Fibroblast of lung (primary cell): ENCODE results near the gene ARPC2. TPM values are rescaled to one million over a fixed set of nuclear protein-coding genes. Genes with fewer than 3 reads are reported as not detected.
"Not testable (repeated sequence)": the region's sequence is repeated elsewhere in the genome, so short reads cannot be mapped to it uniquely, and the experiment has no call there.

Experiments
- DNase-seq, 2 donors: peaks; one replicate each; pipeline versions ENCODE4 v3.0.0 to v3.0.0-alpha.2; 2010; ENCODE audit warnings: low read depth in 2 of 2
- H2AFZ ChIP-seq: 2 replicates; pipeline ENCODE4 v1.5.1; 2012; ENCODE audit warnings: low read length, control low read depth, inconsistent platforms
- H3K27ac ChIP-seq: 2 replicates; pipeline ENCODE4 v1.5.1; 2011; ENCODE audit warnings: low read length, control low read depth; ENCODE audit not compliant: insufficient read depth
- H3K27me3 ChIP-seq: 2 replicates; pipeline ENCODE4 v1.5.1; 2011; ENCODE audit warnings: mild to moderate bottlenecking, low read length; ENCODE audit not compliant: control insufficient read depth, insufficient read depth
- H3K36me3 ChIP-seq: 2 replicates; pipeline ENCODE4 v1.5.1; 2011; ENCODE audit warnings: low read length; ENCODE audit not compliant: control insufficient read depth, insufficient read depth
- H3K4me1 ChIP-seq: 2 replicates; pipeline ENCODE4 v1.5.1; 2011; ENCODE audit warnings: low read length; ENCODE audit not compliant: control insufficient read depth, insufficient read depth; ENCODE audit errors: extremely low read depth
- H3K4me2 ChIP-seq: 2 replicates; pipeline ENCODE4 v1.5.1; 2011; ENCODE audit warnings: low read length, control low read depth; ENCODE audit not compliant: insufficient read depth; ENCODE audit errors: extremely low read depth
- H3K4me3 ChIP-seq, 4 experiments: fragments of 200-600 bp in 1 of 4; sonication (generic) in 1 of 4; replicated peaks in 1 of 4; 2 replicates each; pipeline ENCODE4 v1.5.1; 2011 to 2016; ENCODE audit warnings: low read length in 4 of 4, low read depth in 3 of 4, mild to moderate bottlenecking in 3 of 4, control low read depth in 2 of 4, inconsistent platforms in 1 of 4, mixed read lengths in 1 of 4; ENCODE audit not compliant: insufficient read depth in 1 of 4; ENCODE audit errors: control extremely low read depth in 1 of 4
- H3K79me2 ChIP-seq: 2 replicates; pipeline ENCODE4 v1.5.1; 2012; ENCODE audit warnings: mild to moderate bottlenecking, low read length, inconsistent platforms; ENCODE audit not compliant: control insufficient read depth, insufficient read depth
- H3K9ac ChIP-seq: 2 replicates; pipeline ENCODE4 v1.5.1; 2011; ENCODE audit warnings: mild to moderate bottlenecking, low read length, control low read depth; ENCODE audit not compliant: insufficient read depth
- H3K9me3 ChIP-seq: 2 replicates; pipeline ENCODE4 v1.5.1; 2012; ENCODE audit warnings: low read depth, low read length; ENCODE audit not compliant: control insufficient read depth, insufficient read depth
- H4K20me1 ChIP-seq: 2 replicates; pipeline ENCODE4 v1.5.1; 2011; ENCODE audit warnings: low read length; ENCODE audit not compliant: control insufficient read depth, insufficient read depth; ENCODE audit errors: extremely low read depth
- EZH2 ChIP-seq: IDR thresholded peaks from 2 replicates; pipeline ENCODE4 v1.5.1; 2012; ENCODE audit warnings: low read length, control low read depth, mild to moderate bottlenecking; ENCODE audit errors: missing control alignments
- polyA plus RNA-seq, 2 donors: library from polyadenylated mRNA; depleted of rRNA in 1 of 2; stranded (reverse) in 1 of 2; unstranded in 1 of 2; fragments of >200 nt; gene quantifications; 2 replicates each; pipeline ENCODE4 v1.2.1, GENCODE V29; 2011 to 2012; ENCODE audit warnings: missing spikeins in 1 of 2
- total RNA-seq: library from RNA; depleted of rRNA; stranded (reverse); fragments of >200 nt; gene quantifications from 2 replicates; pipeline ENCODE4 v1.2.1, GENCODE V29; 2014
- TF ChIP-seq, protein P1 (sequence below), 2 donors: IDR thresholded peaks in 1 of 2; conservative IDR thresholded peaks in 1 of 2; 1 replicate in 1 of 2; 2 replicates in 1 of 2; pipeline ENCODE4 v1.5.1; 2011 to 2012; ENCODE audit warnings: low read length in 2 of 2, control low read depth in 1 of 2, inconsistent platforms in 1 of 2, low read depth in 1 of 2, mild to moderate bottlenecking in 1 of 2

Gene ARPC2
- total and polyA plus RNA-seq, 2 donors (not counting 1 experiment from before 2014, with no cell fraction given), result 199 to 893 TPM

DNA sequence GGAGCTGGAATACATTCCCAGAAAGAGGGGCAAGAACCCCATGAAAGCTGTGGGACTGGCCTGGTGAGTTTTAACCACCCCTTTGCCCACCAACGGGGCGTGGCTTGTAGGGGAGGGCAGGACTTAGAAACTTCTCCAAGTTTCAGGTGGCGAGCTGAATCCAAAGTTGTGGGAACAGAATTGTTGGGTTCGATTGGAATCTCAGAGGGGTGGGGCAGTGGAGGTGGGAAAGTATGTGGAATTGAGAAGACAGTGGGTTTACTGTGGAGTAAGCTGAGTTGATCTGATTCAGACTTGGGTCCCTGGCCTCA, 54.5 kb downstream of the ARPC2 start:
- Histone ChIP-seq H3K9ac (no peak overlapping the region), H3K4me1 (peaks cover 11% of the 10 kb centered on the region), H2AFZ (no peak overlapping the region), H3K27ac (peak overlapping the region; percentile 30), H3K36me3 (peaks cover 19% of the 10 kb centered on the region), H3K79me2 (peaks cover 16% of the 10 kb centered on the region), H3K4me3 (peak overlapping the region; percentile 78 to 96 (median 87)), H3K4me2 (peak overlapping the region; percentile 97), H3K27me3 (no peaks in the 10 kb centered on the region), H4K20me1 (no peaks in the 10 kb centered on the region), H3K9me3 (no peaks in the 10 kb centered on the region)
- TF ChIP-seq EZH2, result no peak
- TF ChIP-seq, protein P1, sequence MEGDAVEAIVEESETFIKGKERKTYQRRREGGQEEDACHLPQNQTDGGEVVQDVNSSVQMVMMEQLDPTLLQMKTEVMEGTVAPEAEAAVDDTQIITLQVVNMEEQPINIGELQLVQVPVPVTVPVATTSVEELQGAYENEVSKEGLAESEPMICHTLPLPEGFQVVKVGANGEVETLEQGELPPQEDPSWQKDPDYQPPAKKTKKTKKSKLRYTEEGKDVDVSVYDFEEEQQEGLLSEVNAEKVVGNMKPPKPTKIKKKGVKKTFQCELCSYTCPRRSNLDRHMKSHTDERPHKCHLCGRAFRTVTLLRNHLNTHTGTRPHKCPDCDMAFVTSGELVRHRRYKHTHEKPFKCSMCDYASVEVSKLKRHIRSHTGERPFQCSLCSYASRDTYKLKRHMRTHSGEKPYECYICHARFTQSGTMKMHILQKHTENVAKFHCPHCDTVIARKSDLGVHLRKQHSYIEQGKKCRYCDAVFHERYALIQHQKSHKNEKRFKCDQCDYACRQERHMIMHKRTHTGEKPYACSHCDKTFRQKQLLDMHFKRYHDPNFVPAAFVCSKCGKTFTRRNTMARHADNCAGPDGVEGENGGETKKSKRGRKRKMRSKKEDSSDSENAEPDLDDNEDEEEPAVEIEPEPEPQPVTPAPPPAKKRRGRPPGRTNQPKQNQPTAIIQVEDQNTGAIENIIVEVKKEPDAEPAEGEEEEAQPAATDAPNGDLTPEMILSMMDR (conservative IDR thresholded peaks at IDR 0.05 in 1 of 2, IDR thresholded peaks at IDR 0.05 in 1 of 2; ENCODE audit: low read depth in 1 of 2, low read length in 2 of 2), result no peak
- no peak for DNase-seq

DNA sequence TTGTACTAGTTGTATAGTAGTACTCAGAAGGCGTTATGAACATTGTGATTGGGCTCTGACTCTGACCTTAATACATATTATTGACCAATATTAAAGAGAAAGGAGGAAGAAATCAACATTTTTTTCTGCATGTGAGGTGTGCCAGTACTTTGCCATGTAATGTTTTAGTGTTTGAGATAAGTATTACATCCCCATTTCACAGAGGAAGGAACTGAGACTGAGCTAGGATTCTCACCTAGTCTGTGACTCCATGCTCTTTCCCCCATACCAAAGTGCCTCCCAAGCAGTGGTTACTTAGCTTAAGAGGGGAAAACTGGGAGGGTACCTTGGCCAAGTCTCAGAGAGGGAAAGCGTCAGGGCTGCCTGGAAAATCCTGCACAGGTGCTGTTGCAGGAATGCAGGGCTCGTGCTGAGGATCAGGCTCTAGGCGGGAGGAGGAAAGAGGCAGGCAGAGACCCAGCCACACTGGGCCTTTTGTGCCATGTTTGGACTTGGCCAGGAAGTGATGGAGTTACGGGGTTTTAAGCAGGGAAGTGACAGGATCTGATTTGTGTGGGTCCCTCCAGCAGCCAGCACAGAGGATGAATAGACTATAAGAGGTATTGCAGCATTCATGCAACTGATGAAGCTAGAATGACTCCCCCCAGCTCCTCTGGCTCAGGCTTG, 55.0 kb downstream of the ARPC2 start:
- H3K4me2 ChIP-seq, result peak overlapping the region; percentile 97
- peaks cover 23% of the 10 kb centered on the region for H3K36me3 ChIP-seq
- H4K20me1 ChIP-seq, result no peaks in the 10 kb centered on the region
- TF ChIP-seq EZH2, result no peak
- TF ChIP-seq, protein P1 (conservative IDR thresholded peaks at IDR 0.05 in 1 of 2, IDR thresholded peaks at IDR 0.05 in 1 of 2; ENCODE audit: low read depth in 1 of 2, low read length in 2 of 2), result no peak
- H3K4me1 ChIP-seq, result peaks cover 11% of the 10 kb centered on the region
- H3K9me3 ChIP-seq, result no peaks in the 10 kb centered on the region
- peaks cover 16% of the 10 kb centered on the region for H3K79me2 ChIP-seq
- peak overlapping the region in 1 of 4 experiments; percentile 88 for H3K4me3 ChIP-seq
- no peak overlapping the region for H3K9ac ChIP-seq
- no peak for DNase-seq
- H3K27me3 ChIP-seq, result no peaks in the 10 kb centered on the region
- H3K27ac ChIP-seq, result no peak overlapping the region
- H2AFZ ChIP-seq, result no peak overlapping the region

DNA sequence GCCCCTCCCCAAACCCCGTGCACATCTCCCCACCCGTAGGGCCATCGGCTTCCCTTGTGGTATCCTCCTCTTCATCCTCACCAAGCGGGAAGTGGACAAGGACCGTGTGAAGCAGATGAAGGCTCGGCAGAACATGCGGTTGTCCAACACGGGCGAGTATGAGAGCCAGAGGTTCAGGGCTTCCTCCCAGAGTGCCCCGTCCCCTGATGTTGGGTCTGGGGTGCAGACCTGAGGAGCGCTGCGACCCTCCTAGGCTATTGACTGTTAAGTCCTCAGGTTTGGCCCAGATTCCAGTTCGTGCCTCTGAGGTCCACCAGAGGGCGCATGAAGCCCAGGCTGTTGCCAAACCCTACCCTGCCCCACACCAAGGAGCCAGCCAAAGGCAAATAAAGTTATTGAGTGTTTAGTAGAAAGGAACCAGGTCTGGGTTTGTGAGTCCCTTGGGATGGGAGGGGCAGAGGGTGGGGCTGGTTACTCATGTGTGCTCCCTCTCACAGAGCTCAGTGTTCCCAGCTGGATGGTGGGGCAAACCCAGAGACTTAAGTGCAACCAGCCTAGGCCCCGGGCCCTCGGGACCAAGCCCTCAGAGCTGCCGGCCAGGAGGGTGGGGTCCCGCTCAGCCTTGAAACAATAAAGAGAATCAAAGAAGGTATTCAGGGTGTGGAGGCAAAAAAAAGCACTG, 55.7 kb downstream of the ARPC2 start:
- no peaks in the 10 kb centered on the region for H3K9me3 ChIP-seq
- H3K4me1 ChIP-seq, result peaks cover 11% of the 10 kb centered on the region
- no peak overlapping the region for H3K4me2 ChIP-seq
- no peaks in the 10 kb centered on the region for H3K27me3 ChIP-seq
- H3K79me2 ChIP-seq, result peaks cover 16% of the 10 kb centered on the region
- no peak overlapping the region for H2AFZ ChIP-seq
- H3K27ac ChIP-seq, result peak overlapping the region; percentile 57
- peak; percentile 80 to 96 for DNase-seq
- no peak overlapping the region for H3K9ac ChIP-seq
- H4K20me1 ChIP-seq, result no peaks in the 10 kb centered on the region
- H3K36me3 ChIP-seq, result peaks cover 25% of the 10 kb centered on the region
- TF ChIP-seq EZH2, result no peak
- TF ChIP-seq, protein P1 (conservative IDR thresholded peaks at IDR 0.05 in 1 of 2, IDR thresholded peaks at IDR 0.05 in 1 of 2; ENCODE audit: low read depth in 1 of 2, low read length in 2 of 2), result peak; percentile 83 to 92
- H3K4me3 ChIP-seq, result peak overlapping the region in 1 of 4 experiments; percentile 10

DNA sequence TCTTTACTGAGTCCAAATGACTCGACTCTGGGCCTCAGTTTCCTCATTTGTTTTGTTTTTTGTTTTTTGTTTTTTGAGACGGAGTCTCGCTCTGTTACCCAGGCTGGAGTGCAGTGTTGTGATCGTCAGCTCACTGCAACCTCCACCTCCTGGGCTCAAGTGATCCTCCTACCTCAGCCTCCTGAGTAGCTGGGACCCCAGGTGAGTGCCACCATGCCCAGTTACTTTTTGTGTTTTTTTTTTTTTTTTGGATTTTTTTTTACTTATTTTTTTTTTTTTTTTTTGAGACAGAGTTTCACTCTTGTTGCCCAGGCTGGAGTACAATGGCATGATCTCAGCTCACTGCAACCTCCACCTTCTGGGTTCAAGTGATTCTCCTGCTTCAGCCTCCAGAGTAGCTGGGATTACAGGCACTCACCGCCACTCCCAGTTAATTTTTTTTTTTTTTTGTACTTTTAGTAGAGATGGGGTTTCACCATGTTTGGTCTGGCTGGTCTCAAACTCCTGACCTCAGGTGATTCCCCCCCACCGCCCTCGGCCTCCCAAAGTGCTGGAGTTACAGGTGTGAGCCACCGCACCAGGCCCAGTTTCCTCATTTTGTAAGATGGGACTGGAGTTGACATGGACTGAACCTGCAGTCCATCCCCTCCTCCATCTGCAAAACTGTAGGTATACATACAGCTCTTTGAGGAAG, 56.4 kb downstream of the ARPC2 start:
- H3K27me3 ChIP-seq, H3K4me2 ChIP-seq, H3K9me3 ChIP-seq, H4K20me1 ChIP-seq, H3K9ac ChIP-seq, H2AFZ ChIP-seq, DNase-seq, H3K4me3 ChIP-seq: not testable (repeated sequence)
- Histone ChIP-seq H3K27ac (peak overlapping the region; percentile 57), H3K36me3 (peaks cover 25% of the 10 kb centered on the region), H3K79me2 (peaks cover 16% of the 10 kb centered on the region), H3K4me1 (peaks cover 11% of the 10 kb centered on the region)
